DMS114 treated with DMSO at 0.1 percent for 48 hours (cell line): ENCODE results near the gene SMAD4.
"Not testable (repeated sequence)": the region's sequence is repeated elsewhere in the genome, so short reads cannot be mapped to it uniquely, and the experiment has no call there.

Experiments
- DNase-seq: peaks from one replicate; lab custom pipeline; 2025; ENCODE audit not compliant: unreplicated experiment; lab: John Stamatoyannopoulos, UW

Gene SMAD4

DNA sequence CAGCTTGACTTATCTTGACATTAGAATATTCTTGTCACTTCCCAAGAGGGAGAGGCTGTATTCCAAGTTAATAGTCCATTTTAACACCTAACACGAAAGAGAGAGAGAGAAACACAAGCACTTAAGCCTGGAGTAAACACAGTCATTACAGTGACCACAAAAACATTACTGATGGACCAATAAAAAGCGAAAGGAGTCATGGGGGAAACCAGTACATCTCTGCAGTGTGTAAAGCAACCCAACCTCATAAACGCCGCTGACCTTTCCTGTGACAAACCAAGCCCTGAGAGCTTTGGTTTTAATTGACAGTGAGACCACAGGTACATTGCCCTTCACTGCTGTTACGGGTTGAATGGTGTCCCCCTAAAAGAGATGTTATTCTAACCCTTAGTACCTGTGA lies 78.3 kb downstream of the SMAD4 start:
- no peak for DNase-seq

- DNase-seq, result peak; percentile 5
Observed at GRCh38 chr18:51110073-51110797, 80.2 kb downstream of the SMAD4 start.

GRCh38 chr18:51111633-51112355 lies 81.8 kb downstream of the SMAD4 start:
- not testable (repeated sequence) for DNase-seq

DNA sequence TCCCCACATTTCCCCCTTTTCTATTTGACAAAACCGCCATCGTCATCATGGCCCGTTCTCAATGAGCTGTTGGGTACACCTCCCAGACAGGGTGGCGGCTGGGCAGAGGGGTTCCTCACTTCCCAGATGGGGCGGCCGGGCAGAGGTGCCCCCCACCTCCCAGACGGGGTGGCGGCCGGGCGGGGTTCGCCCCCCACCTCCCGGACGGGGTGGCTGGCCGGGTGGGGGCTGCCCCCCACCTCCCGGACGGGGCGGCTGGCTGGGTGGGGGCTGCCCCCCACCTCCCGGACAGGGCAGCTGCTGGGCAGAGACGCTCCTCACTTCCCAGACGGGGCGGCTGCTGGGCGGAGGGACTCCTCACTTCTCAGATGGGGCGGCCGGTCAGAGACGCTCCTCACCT lies 87.0 kb downstream of the SMAD4 start:
- DNase-seq, result not testable (repeated sequence)

DNA sequence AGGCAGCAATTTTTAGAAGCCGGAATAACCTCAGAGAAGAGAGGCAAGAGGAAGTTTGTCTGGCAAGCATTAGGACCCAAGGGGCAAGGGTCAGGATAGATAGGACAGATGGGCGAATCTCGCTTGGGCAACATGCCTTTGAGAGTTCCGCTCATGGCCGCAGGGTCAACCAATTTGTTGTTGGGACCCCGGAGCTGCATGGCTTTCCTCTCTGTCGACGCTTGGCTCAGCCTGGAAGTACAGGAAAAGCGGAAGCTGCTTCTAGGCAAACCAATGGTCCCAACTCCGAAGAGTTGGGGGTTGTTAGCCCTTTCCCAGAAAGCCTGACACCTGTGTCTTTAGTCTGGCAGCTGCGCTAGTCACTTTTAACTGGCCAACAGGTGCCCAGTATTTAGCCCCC lies 89.5 kb downstream of the SMAD4 start:
- DNase-seq, result not testable (repeated sequence)

GRCh38 chr18:51119976-51120375 lies 90.0 kb downstream of the SMAD4 start:
- DNase-seq, result not testable (repeated sequence)

DNA sequence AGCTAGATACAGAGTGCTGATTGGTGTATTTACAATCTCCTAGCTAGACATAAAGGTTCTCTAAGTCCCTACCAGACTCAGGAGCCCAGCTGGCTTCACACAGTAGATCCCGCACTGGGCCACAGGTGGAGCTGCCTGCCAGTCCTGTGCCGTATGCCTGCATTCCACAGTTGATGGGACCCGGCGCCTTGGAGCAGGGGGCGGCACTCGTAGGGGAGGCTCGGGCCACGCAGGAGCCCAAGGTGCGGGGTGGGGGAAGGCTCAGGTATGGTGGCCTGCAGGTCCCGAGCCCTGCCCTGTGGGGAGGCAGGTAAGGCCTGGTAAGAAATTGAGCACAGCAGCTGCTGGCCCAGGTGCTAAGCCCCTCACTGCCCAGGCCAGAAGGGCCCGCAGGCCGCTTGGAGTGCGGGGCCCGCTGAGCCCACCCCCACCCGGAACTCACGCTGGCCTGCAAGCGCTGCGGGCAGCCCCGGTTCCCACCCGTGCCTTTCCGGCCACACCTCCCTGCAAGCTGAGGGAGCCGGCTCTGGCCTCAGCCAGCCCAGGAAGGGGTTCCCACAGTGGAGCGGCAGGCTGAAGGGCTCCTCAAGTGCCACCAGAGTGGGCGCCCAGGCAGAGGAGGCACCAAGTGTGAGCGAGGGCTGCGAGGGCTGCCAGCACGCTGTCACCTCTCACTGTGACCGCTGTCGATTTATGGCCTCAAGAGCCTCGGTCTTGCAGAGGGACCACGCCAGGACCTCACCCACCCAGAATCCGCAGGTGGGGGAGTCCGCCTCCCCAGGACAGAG lies 91.0 kb downstream of the SMAD4 start:
- no peak for DNase-seq

DNA sequence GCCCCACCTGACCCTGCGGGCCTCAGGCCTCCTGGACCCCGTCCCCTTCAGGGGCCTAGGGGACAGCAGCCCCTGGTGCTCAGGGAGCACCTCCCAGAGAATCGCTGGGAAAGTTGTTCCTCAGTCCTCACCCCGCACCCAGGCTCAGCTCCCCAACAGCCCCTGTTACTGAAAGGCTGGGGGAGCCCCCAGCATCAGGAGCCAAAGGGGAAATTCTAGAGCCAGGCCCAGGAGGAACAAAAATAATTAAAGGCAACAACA lies 91.5 kb downstream of the SMAD4 start:
- DNase-seq, result no peak

GRCh38 chr18:51122266-51123045 lies 92.4 kb downstream of the SMAD4 start:
- no peak for DNase-seq

DNA sequence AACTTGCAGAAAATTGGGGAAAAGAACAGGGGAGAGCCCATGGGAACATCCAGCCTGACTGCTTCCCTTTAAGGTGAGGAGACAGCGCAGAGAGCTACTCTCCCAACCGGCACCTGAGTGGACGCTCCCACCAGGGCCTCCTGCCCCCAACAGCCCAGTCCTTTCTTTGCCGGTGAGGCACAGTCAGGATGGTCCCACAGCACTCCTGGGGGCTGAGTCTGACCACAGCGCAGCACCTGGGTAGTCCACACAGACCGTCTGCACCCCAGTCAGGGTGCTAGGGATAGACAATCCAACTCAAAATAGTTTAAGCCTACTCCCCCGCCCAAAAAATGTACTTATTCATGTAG lies 93.0 kb downstream of the SMAD4 start:
- DNase-seq, result no peak

DNA sequence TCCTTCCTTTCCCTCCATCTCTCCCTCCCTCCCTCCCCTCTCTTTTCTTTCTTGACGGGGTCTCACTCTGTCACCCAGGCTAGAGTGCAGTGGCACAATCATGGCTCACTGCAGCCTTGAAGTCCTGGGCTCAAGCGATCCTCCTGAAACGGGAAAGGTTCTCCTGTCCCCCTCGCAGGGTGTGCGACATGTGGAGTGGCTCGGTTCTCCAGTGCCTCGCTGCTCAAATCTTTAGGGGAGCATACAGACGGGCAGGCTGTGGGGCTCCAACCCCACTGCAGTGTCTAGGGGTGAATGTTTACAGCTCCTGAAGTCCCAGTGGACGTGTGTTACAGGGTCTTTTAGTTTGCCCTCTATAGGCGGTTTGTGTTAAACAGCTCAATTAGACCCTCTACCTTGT lies 93.5 kb downstream of the SMAD4 start:
- no peak for DNase-seq

DNA sequence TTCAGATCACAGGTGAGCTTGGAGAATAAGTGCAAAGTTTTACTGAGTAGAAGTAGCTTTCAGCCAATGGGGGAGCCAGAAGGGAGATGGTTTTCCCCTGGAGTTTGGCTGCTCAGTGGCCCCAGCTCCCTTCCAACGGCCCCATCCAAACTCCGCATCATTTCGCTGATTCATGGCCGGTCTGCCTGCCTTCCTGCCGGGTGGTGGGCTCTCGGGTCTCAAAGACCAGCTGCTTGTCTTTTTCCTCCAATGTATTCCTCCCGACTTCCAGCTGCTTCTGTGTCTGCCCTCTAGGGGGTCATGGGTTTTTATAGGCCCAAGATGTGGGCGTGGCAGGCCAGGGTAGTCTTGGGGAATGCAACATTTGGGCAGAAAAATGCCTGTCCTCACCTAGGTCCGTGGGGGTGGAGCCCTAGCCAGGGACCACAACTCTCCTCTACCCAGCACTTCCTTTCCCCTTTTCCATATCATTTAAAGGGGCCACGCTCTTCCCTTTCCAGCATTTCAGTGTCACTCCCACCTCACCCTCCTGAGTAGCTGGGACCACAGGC lies 94.0 kb downstream of the SMAD4 start:
- no peak for DNase-seq

GRCh38 chr18:51125976-51126375 lies 96.0 kb downstream of the SMAD4 start:
- DNase-seq, result no peak

GRCh38 chr18:51127664-51128063 lies 97.7 kb downstream of the SMAD4 start:
- no peak for DNase-seq

DNA sequence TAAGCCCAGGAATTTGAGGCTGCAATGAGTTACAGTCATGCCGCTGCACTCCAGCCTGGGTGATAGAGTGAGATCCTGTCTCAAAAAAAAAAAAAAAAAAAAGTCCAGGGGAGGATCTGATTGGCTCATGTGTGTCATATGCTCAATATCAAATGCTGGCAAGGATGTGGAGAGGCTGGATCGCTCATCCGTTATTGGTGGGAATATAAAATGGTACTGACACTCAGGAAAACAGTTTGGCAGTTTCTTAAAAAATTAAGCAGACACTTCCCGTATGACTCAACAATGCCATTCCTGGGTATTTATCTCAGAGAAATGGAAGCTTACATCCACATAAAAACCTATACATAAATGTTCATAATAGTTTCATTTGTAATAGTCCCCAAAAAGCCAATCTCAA lies 98.5 kb downstream of the SMAD4 start:
- no peak for DNase-seq

DNA sequence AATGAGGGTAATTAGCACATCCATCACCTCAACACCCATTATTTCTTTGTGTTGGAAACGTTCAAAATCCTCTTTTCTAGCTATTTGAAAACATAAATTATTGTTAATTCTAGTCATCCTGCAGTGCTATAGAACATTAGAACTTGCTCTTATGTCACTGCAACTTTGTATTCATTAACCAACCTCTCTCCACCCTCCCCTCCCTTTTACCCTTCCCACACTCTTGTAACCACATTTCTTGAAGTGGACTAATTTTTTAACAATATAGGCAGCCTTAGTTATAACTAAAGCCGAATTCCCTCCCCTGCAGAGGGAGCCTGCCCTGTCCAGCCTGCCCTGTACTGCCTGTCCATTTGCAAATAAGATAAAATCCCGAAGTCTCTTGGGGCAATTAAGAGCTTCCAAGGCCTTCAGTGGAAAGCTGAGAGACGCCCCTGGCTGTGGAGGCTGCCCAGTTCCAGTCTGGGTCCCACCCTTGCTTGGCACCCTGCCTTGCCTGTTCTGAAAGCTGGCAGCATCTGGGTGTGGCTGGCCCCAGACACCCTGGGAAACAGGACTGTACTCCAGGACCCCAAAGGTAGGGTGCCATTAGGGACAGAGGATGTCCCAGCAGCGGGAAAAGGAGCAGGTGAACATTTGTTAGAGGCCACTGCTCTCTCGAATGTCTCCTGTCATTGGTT lies 102.4 kb downstream of the SMAD4 start:
- no peak for DNase-seq

GRCh38 chr18:51133580-51134160 lies 103.7 kb downstream of the SMAD4 start:
- no peak for DNase-seq
